GM19395 (cell line): ENCODE measurements around the gene FGGY.
"Not testable (repeated sequence)": the region's sequence is repeated elsewhere in the genome, so short reads cannot be mapped to it uniquely, and the experiment has no call there.

Experiments used
- ATAC-seq: cut with Tn5 transposase; IDR thresholded peaks from one replicate; pipeline ENCODE4 v1.9.1; 2021; ENCODE audit warnings: mild to moderate bottlenecking, moderate library complexity; ENCODE audit not compliant: unreplicated experiment

Gene FGGY

GRCh38 chr1:59474496-59474895 lies 177.6 kb downstream of the FGGY start:
- ATAC-seq = no peak

DNA sequence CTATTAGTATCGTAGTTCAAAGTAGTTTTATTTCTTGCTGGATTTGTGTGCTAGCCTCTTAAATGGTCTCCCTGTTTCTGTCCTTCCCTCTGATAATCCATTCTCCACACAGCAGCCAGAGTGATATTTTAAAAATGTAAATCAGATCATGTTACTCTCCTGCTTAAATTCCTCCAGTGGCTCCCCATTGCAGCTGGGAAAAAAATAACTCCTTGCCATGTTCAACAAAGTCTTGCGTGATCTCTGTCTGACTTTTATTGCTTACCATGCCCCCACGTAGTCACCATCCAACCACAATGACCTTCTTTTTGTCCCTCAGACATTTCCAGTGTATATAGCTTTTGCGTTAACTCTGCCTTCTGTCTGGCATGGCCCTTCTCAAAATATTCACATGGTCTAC lies 178.8 kb downstream of the FGGY start:
- ATAC-seq = no peak

DNA sequence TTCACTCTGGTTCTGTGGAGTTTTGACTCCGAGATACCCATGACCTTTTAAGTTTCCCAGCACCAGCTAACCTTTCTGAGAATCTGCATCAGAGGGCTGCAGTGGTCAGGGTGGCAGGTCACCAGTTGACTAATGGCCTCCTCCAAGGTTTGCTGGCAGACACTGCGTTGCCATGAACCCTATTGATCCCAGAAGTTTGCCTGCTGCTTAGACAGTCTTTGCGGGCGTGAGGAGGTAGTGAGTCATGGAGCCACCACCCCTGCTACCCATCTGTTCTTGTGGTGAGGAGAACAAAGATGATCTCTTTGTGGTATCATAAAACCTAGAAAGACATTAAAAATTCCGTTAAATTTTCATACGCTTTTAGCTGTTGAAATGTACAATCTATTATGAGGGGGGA lies 180.4 kb downstream of the FGGY start:
- ATAC-seq = no peak

- ATAC-seq = no peak
These were observed 181.0 kb downstream of the FGGY start for GRCh38 chr1:59477867-59478266.

DNA sequence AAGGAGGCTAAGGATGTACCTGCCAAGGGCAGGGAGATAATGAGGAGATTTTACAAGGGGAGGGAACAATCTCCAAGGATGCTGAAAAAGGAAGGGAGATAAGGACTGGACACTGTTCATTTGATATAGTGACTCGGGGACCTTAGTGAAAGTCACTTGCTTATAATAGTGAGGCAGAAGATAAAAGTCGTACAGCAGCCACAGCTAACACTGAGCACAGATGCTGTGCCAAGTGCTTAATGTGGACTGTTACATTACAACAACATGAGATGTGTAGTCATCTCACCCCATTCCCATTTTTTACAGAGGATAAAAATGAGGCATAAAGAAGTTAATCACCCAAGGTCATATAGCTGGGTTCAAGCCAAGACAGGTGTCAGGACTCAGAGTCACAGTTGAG lies 181.9 kb downstream of the FGGY start:
- ATAC-seq = no peak

- no peak for ATAC-seq
These were observed 183.4 kb downstream of the FGGY start for GRCh38 chr1:59480188-59480888.

GRCh38 chr1:59481881-59482505 lies 185.1 kb downstream of the FGGY start:
- ATAC-seq = no peak

DNA sequence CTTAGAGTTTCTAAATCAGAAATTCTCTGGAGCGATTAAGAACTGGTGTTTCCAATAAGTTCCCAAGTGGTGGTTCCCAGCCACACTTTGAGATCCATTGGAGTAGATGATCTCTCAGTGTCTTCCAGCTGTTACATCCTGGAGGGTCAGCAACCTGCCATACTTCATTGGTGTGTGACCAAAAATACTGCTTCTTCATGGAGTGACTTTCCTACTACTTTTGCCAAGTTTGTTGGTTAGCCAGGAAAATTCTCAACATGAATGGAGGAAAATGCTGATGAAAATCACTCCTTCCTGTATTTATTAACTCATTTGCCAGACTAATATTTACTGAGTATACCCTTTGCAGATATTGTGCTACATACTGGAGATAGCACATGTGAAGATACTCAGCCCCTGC lies 186.1 kb downstream of the FGGY start:
- ATAC-seq = no peak

DNA sequence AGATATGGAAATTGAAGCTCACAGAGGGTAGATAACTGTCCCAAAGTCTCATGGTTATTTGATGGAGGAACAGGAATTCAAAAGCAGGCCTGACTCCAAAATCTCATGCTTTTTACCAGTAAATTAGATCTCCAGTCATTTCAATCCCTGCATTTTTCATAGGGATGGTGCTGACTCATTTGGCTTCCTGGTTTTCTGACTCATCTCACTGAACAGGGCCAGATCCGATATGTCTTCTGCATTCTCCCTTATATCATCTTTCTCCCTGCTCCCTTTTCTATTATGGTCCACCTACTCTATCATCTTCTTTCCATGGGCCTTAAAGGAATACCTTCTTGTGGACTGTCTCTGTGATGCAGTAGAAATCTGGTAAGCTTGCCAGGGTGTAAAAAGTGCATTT lies 187.2 kb downstream of the FGGY start:
- ATAC-seq = no peak

- no peak for ATAC-seq
These were observed 188.3 kb downstream of the FGGY start for GRCh38 chr1:59485171-59485570.

GRCh38 chr1:59485949-59486348 lies 189.1 kb downstream of the FGGY start:
- ATAC-seq = no peak

- no peak for ATAC-seq
These were observed 189.7 kb downstream of the FGGY start for GRCh38 chr1:59486615-59487014.

- no peak for ATAC-seq
These were observed 190.6 kb downstream of the FGGY start for GRCh38 chr1:59487335-59488031.

DNA sequence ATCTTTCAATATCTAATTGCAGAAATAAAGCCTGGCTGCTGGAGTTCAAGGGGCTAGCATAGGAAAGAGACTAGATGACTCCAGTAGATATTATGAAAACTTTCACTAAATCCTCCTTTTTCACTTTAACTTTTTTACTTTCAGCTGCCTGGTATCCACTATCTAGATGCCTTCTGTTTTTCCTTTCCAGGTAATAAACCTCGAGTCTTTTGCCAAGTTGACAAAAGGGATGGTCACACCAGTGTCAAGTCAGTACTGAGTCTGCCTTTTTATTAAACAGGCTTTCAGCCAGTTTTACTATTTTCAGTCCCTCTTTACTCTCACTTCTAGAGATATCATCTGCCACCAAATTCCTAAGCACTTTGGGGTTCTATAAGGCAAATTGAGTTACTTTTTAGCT lies 195.6 kb downstream of the FGGY start:
- no peak for ATAC-seq

- ATAC-seq = no peak
These were observed 197.4 kb downstream of the FGGY start for GRCh38 chr1:59494145-59494833.

GRCh38 chr1:59496156-59496555 lies 199.3 kb downstream of the FGGY start:
- not testable (repeated sequence) for ATAC-seq

DNA sequence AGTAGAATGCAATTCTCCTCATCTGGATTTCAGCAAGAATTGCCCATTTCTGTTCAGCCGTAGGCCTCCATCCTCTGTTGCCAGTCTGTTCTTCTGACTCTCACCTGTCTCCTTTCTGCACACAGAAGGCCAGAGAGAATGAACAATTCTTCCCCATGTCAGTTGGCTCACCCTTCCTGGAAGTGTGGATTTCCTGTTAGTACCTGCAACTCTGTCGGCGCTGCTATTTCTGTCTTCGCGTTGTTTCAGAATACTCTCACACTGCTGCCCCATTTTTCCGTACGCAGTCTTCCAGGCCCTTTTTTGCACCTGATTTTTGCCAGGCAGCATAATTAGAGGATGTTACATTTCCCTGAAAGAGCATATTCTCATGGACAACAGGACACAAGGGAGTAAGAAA lies 200.7 kb downstream of the FGGY start:
- no peak for ATAC-seq

DNA sequence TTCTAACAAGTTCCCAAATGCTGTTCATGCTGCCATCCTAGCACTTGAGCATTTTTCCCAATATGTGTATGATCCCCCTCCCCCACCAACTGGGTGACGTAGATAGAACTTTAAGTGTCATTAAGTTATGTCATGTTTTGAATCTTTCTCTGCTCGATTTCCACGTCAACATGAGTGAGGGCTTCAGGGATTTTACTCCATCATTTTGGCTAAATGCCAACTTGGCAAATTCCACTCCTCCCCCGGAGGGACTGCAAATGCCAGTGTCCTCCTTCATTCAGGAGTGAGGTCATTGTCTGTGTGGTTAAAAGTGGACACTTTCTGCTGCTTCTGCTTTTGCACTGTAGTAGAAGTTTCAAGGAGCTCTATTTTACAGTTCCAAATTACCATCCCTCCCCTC lies 201.7 kb downstream of the FGGY start:
- ATAC-seq = no peak

DNA sequence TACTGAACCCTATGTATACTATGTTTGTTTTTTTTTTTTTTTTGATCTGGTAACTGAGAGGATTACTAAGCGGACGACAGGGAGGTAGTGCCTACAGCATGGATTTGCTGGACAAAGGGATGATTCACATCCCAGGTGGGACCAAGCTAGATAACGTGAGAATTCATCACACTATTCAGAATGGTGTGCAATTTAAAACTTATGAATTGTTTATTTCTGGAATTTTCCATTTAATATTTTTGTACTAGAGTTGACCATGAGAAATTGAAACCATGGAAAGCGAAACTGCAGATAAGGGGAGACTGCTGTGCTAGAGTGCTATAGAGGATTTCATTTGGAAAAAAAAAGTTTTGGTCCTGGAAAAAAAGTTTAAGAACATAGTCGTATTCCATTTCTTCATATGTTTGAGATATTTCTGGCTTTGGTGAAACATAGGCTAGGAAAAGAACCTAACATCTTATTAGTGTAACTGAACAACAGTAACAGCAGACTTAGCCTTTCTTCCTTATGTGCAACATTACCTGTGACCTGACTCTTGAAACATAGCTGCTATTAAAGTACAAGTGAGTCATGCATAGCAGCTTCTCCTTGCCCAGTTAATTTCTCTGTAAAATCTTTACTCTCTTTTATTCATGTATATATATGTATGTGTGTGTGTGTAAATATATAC lies 202.5 kb downstream of the FGGY start:
- ATAC-seq = no peak

GRCh38 chr1:59499943-59500569 lies 203.2 kb downstream of the FGGY start:
- no peak for ATAC-seq
